Measurements from ENCODE around the gene AFM.

The AFM gene

GRCh38 chr4:73456177-73457022 is 25.1 kb upstream of the AFM start:
- ChIA-PET CTCF (interaction anchor here (2.5 kb wide), 1 partner anchor 10 kb away, joined by 13 read pairs; no protein-coding TSS in a partner anchor), POLR2A (no interaction called here)
- TF ChIP-seq ZNF384 (IDR thresholded peaks at IDR 0.05) (no peak), FOXM1 (IDR thresholded peaks at IDR 0.05; ENCODE audit: borderline replicate concordance) (no peak), FOXK2 (IDR thresholded peaks at IDR 0.05) (no peak), HDGF (IDR thresholded peaks at IDR 0.05; ENCODE audit: borderline replicate concordance) (no peak), TARDBP (IDR thresholded peaks at IDR 0.05) (no peak), L3MBTL2 (conservative IDR thresholded peaks at IDR 0.05) (no peak), CTBP1 (IDR thresholded peaks at IDR 0.05; ENCODE audit: borderline replicate concordance) (no peak), SP1 (IDR thresholded peaks at IDR 0.05) (no peak), FOXA1 (IDR thresholded peaks at IDR 0.05) (no peak), ARNT (IDR thresholded peaks at IDR 0.05) (no peak), BHLHE40 (IDR thresholded peaks at IDR 0.05; ENCODE audit: borderline replicate concordance) (no peak), NFRKB (IDR thresholded peaks at IDR 0.05) (no peak), ELF4 (IDR thresholded peaks at IDR 0.05) (no peak), SUZ12 (IDR thresholded peaks at IDR 0.05) (no peak)
- TF ChIP-seq, protein P1, sequence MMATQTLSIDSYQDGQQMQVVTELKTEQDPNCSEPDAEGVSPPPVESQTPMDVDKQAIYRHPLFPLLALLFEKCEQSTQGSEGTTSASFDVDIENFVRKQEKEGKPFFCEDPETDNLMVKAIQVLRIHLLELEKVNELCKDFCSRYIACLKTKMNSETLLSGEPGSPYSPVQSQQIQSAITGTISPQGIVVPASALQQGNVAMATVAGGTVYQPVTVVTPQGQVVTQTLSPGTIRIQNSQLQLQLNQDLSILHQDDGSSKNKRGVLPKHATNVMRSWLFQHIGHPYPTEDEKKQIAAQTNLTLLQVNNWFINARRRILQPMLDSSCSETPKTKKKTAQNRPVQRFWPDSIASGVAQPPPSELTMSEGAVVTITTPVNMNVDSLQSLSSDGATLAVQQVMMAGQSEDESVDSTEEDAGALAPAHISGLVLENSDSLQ (IDR thresholded peaks at IDR 0.05) = no peak

GRCh38 chr4:73458184-73459047 is 23.1 kb upstream of the AFM start:
- TF ChIP-seq FOXM1 (IDR thresholded peaks at IDR 0.05; ENCODE audit: borderline replicate concordance) = no peak
- no peak for DNase-seq (ENCODE audit: extremely low spot score)
- ChIA-PET POLR2A (no interaction called here), CTCF (interaction anchor here (2.5 kb wide), 1 partner anchor 12 kb away, joined by 13 read pairs; no protein-coding TSS in a partner anchor)

More at GRCh38 chr4:73456177-73457022, 25.1 kb upstream of the AFM start:
- DNase-seq (ENCODE audit: extremely low spot score) = no peak

DNA sequence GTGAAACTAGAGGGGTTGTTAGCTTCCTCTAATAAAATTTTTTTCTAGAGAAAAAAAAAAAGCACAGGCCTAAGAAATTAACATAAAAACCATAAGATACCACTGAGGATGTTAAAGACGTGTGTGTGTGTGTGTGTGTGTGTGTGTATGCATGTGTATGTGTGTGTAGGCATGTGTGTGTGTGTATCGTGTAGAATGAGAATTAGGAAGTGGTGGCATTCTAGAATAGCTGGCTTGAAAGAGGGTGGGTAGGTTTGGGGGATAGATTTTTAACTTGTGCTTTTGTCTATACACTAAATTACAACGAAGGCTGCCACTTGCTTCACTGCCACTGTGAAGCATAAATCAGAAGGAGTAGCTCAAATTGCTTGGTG is 22.5 kb upstream of the AFM start:
- POLR2A ChIA-PET = no interaction called here

DNA sequence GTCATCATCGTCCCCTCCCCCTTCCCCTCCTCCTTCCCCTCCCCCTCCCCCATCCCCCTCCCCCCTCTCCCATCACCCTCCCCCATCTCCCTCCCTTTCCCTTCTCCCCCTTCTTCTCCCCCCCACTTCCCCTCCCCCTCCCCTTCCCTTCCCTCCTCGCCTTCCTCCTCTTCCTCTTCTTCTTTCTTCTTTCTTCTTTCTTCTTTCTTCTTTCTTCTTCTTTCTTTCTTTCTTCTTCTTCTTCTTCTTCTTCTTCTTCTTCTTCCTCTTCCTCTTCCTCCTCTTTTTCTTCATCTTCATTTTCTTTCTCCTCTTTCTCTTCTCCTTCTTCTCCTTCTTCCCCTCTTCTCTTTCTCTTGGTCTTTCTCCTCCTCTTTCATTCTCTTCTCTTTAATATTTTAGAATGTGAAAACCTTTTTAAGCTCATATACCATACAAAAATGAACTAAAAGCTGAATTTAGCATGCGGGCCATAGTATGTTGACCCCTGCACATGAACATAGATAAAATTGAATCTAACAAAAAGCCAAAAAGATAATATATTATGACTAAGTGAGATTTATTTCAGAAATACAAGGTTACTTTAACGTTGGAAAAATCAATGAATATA is 20.5 kb upstream of the AFM start:
- POLR2A ChIA-PET = no interaction called here
- DNase-seq (ENCODE audit: extremely low spot score) = no peak
- no peak for TF ChIP-seq FOXA1 (IDR thresholded peaks at IDR 0.05)
- no peak for TF ChIP-seq SP1 (IDR thresholded peaks at IDR 0.05)
- no peak for TF ChIP-seq LEF1 (IDR thresholded peaks at IDR 0.05; ENCODE audit: borderline replicate concordance)
- TF ChIP-seq ZNF384 (IDR thresholded peaks at IDR 0.05) = no peak
- no peak for TF ChIP-seq FOXM1 (IDR thresholded peaks at IDR 0.05; ENCODE audit: borderline replicate concordance)
- TF ChIP-seq SUZ12 (IDR thresholded peaks at IDR 0.05) = no peak
- CTCF ChIA-PET = no interaction called here

More for the DNA sequence above, 22.5 kb upstream of the AFM start:
- TF ChIP-seq ARNT (IDR thresholded peaks at IDR 0.05) (no peak), ELF4 (IDR thresholded peaks at IDR 0.05) (no peak), ZNF384 (IDR thresholded peaks at IDR 0.05) (no peak), FOXM1 (IDR thresholded peaks at IDR 0.05; ENCODE audit: borderline replicate concordance) (no peak), SP1 (IDR thresholded peaks at IDR 0.05) (no peak), FOXK2 (IDR thresholded peaks at IDR 0.05) (no peak)
- TF ChIP-seq, protein P1 (IDR thresholded peaks at IDR 0.05) = no peak
- no peak for DNase-seq (ENCODE audit: extremely low spot score)
- CTCF ChIA-PET = no interaction called here

DNA sequence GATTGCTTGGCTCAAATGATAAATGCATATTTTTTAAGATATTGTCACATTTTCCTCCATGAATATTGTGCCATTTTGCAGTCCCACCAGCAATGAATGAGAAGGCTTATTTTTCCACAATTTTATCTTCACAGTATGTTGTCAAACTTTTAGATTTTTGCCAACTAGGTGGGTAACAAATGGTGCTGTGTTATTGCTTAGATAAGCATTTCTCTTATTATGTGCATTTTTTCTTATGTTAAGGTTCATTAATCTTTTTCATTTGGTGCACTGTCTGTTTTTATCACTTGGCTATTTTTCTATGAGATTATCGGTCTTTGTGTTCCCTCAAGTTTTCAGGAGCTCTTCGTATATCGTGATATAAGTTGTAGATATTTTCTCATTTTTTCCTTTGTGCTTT is 13.4 kb upstream of the AFM start:
- DNase-seq (ENCODE audit: extremely low spot score) = no peak
- ChIA-PET CTCF (interaction anchor here (0.7 kb wide), 1 partner anchor 105 kb away, joined by 3 read pairs; no protein-coding TSS in a partner anchor), POLR2A (interaction anchor here (1.0 kb wide), 1 partner anchor 10 kb away, joined by 3 read pairs; no protein-coding TSS in a partner anchor)
- TF ChIP-seq ARNT (IDR thresholded peaks at IDR 0.05) (no peak), ELF4 (IDR thresholded peaks at IDR 0.05) (no peak), ZNF384 (IDR thresholded peaks at IDR 0.05) (no peak), SUZ12 (IDR thresholded peaks at IDR 0.05) (no peak), NFRKB (IDR thresholded peaks at IDR 0.05) (no peak), L3MBTL2 (conservative IDR thresholded peaks at IDR 0.05) (no peak), HDGF (IDR thresholded peaks at IDR 0.05; ENCODE audit: borderline replicate concordance) (no peak), FOXA1 (IDR thresholded peaks at IDR 0.05) (no peak), SP1 (IDR thresholded peaks at IDR 0.05) (no peak), LEF1 (IDR thresholded peaks at IDR 0.05; ENCODE audit: borderline replicate concordance) (no peak), FOXM1 (IDR thresholded peaks at IDR 0.05; ENCODE audit: borderline replicate concordance) (no peak), BHLHE40 (IDR thresholded peaks at IDR 0.05; ENCODE audit: borderline replicate concordance) (no peak), CTBP1 (IDR thresholded peaks at IDR 0.05; ENCODE audit: borderline replicate concordance) (no peak), FOXK2 (IDR thresholded peaks at IDR 0.05) (no peak)
- TF ChIP-seq, protein P1 (IDR thresholded peaks at IDR 0.05) = no peak
